B cell (primary cell): Measurements from ENCODE around the gene CFTR. TPM values are rescaled to one million over a fixed set of nuclear protein-coding genes. Genes with fewer than 3 reads are reported as not detected.

Experiments used
- ATAC-seq: fragments of 200-7000 bp; cut with Tn5 transposase; one replicate; pipeline ENCODE4 v1.10.0; 2021; ENCODE audit warnings: low read depth, mild to moderate bottlenecking, moderate number of reproducible peaks, moderate library complexity
- CTCF ChIA-PET: fragments of 350-600 bp; sonication (Branson Sonifier 250); formaldehyde crosslinking; loops from one replicate; lab custom pipeline; 2021; ENCODE audit warnings: antibody characterized with exemption, inconsistent platforms; lab: Charles Lee
- POLR2A ChIA-PET: fragments of 350-600 bp; sonication (Branson Sonifier 250); formaldehyde crosslinking; loops from one replicate; lab custom pipeline; 2021; ENCODE audit warnings: antibody characterized with exemption; lab: Charles Lee
- DNase-seq: peaks from one replicate; pipeline ENCODE4 v3.0.0; 2013
- H2AFZ ChIP-seq: 2 replicates; pipeline ENCODE4 v1.6.1; 2012; ENCODE audit warnings: mild to moderate bottlenecking, low read depth, low read length; ENCODE audit not compliant: insufficient read depth, poor library complexity, severe bottlenecking
- H3K27ac ChIP-seq, 2 donors: 1 replicate in 1 of 2; 2 replicates in 1 of 2; pipeline ENCODE4 v1.5.1; 2012 to 2013; ENCODE audit warnings: low read length in 2 of 2, mild to moderate bottlenecking in 2 of 2, moderate library complexity in 1 of 2
- H3K27me3 ChIP-seq, 4 experiments: fragments of 200-600 bp in 1 of 4; sonication (generic) in 1 of 4; replicated peaks in 1 of 4; 1 replicate in 2 of 4; 2 replicates in 2 of 4; pipeline versions ENCODE4 v1.6.1 to v1.7.0; 2013 to 2016; ENCODE audit warnings: low read length in 3 of 4, mild to moderate bottlenecking in 2 of 4, mixed read lengths in 1 of 4, moderate library complexity in 1 of 4; ENCODE audit not compliant: insufficient read depth in 4 of 4, control insufficient read depth in 3 of 4; ENCODE audit errors: control extremely low read depth in 1 of 4
- H3K36me3 ChIP-seq, 2 experiments: replicated peaks in 1 of 2; 1 replicate in 1 of 2; 2 replicates in 1 of 2; pipeline versions ENCODE4 v1.6.1 to v1.7.1; 2013; ENCODE audit warnings: low read length in 1 of 2; ENCODE audit not compliant: insufficient read depth in 2 of 2, control insufficient read depth in 1 of 2; ENCODE audit errors: control extremely low read depth in 1 of 2, extremely low read depth in 1 of 2
- H3K4me1 ChIP-seq, 2 donors: fragments of 200-600 bp in 1 of 2; sonication (generic) in 1 of 2; 1 replicate in 1 of 2; 2 replicates in 1 of 2; pipeline versions ENCODE4 v1.5.1 to v1.6.1; 2013 to 2017; ENCODE audit warnings: low read length in 2 of 2; ENCODE audit not compliant: control insufficient read depth in 2 of 2, insufficient read depth in 2 of 2
- H3K4me2 ChIP-seq: replicated peaks from 2 replicates; pipeline ENCODE3; 2012; ENCODE audit warnings: mild to moderate bottlenecking, low read depth, low read length; ENCODE audit not compliant: poor library complexity, severe bottlenecking
- H3K4me3 ChIP-seq, 5 experiments: fragments of 200-600 bp in 1 of 5; sonication (generic) in 1 of 5; 1 replicate in 3 of 5; 2 replicates in 2 of 5; pipeline versions ENCODE4 v1.5.1 to v1.7.0; 2011 to 2016; ENCODE audit warnings: low read length in 4 of 5, mild to moderate bottlenecking in 4 of 5, low read depth in 2 of 5, control low read depth in 1 of 5, moderate library complexity in 1 of 5; ENCODE audit not compliant: insufficient read depth in 1 of 5; ENCODE audit errors: control extremely low read depth in 1 of 5, extremely low read depth in 1 of 5
- H3K79me2 ChIP-seq: fragments of 200-600 bp; sonication (generic); one replicate; pipeline ENCODE4 v1.6.0; 2016; ENCODE audit warnings: low read length; ENCODE audit not compliant: control insufficient read depth, insufficient read depth
- H3K9ac ChIP-seq: fragments of 200-600 bp; sonication (generic); 2 replicates; pipeline ENCODE4 v1.6.1; 2017; ENCODE audit warnings: mild to moderate bottlenecking, low read length, moderate library complexity
- H3K9me3 ChIP-seq, 3 donors: one replicate each; pipeline versions ENCODE4 v1.6.1 to v1.7.1; 2013; ENCODE audit warnings: low read length in 2 of 3; ENCODE audit not compliant: control insufficient read depth in 2 of 3, insufficient read depth in 1 of 3; ENCODE audit errors: control extremely low read depth in 1 of 3
- H4K20me1 ChIP-seq: 2 replicates; pipeline ENCODE4 v1.6.0; 2012; ENCODE audit warnings: mild to moderate bottlenecking, low read length; ENCODE audit not compliant: insufficient read depth, control insufficient read depth, poor library complexity, severe bottlenecking
- H3K27ac Mint-ChIP-seq: one replicate; pipeline ENCODE4 v1.8.0; 2021; ENCODE audit warnings: mixed read lengths
- H3K27me3 Mint-ChIP-seq: one replicate; pipeline ENCODE4 v1.8.0; 2021; ENCODE audit warnings: mixed read lengths
- H3K4me1 Mint-ChIP-seq: one replicate; pipeline ENCODE4 v1.8.0; 2021; ENCODE audit warnings: mixed read lengths
- H3K4me3 Mint-ChIP-seq: one replicate; pipeline ENCODE4 v1.8.0; 2021; ENCODE audit warnings: mixed read lengths
- H3K9me3 Mint-ChIP-seq: one replicate; pipeline ENCODE4 v1.8.0; 2022; ENCODE audit warnings: mixed read lengths; ENCODE audit not compliant: insufficient read depth
- CTCF ChIP-seq: fragments of 200-600 bp; IDR thresholded peaks from one replicate; pipeline ENCODE4 v1.8.0; 2022; ENCODE audit warnings: antibody characterized with exemption, mild to moderate bottlenecking
- EZH2 ChIP-seq: IDR thresholded peaks from 2 replicates; pipeline ENCODE4 v1.6.1; 2012; ENCODE audit warnings: borderline replicate concordance, low read depth, mild to moderate bottlenecking, moderate library complexity, low read length; ENCODE audit not compliant: insufficient read depth, poor library complexity, severe bottlenecking
- intact Hi-C: fragments of 100-400 bp; cut with micrococcal nuclease; formaldehyde crosslinking; loops from one replicate; pipeline ENCODE4 v1.10.0; 2022
- polyA plus RNA-seq: library from polyadenylated mRNA; depleted of rRNA; stranded (reverse); fragments of >200 nt; gene quantifications from 2 replicates; pipeline ENCODE4 v1.2.3, GENCODE V29; 2012
- total RNA-seq, 2 donors: library from RNA; stranded (reverse); fragments of 120-200 nt in 1 of 2; gene quantifications; 1 replicate in 1 of 2; 2 replicates in 1 of 2; pipeline versions ENCODE4 v1.2.3 to v1.2.4, GENCODE V29; 2013 to 2022

Gene CFTR
- total and polyA plus RNA-seq, 2 donors (not counting 1 experiment from before 2014, with no cell fraction given), result not detected

GRCh38 chr7:117530390-117530789, 50.6 kb downstream of the CFTR start:
- H4K20me1 ChIP-seq, result no peaks in the 10 kb centered on the region

More at GRCh38 chr7:117530390-117530789, 50.6 kb downstream of the CFTR start:
- no peaks in the 10 kb centered on the region for H3K36me3 ChIP-seq
- H3K79me2 ChIP-seq, result no peaks in the 10 kb centered on the region
- H2AFZ ChIP-seq, result no peak overlapping the region
- DNase-seq, result no peak
- TF ChIP-seq EZH2 (no peak), CTCF (no peak)
- H3K27ac ChIP-seq, result no peak overlapping the region
- H3K9ac ChIP-seq, result no peak overlapping the region
- no peaks in the 10 kb centered on the region for H3K4me1 ChIP-seq
- POLR2A ChIA-PET, result no interaction called here
- intact Hi-C loops, result loop anchor here (5.0 kb wide), 1 partner anchor 1868 kb away; no protein-coding TSS in a partner anchor
- H3K4me3 ChIP-seq, result no peak overlapping the region
- H3K4me1 Mint-ChIP-seq, result no peaks in the 10 kb centered on the region
- no peaks in the 10 kb centered on the region for H3K9me3 ChIP-seq
- CTCF ChIA-PET, result no interaction called here
- no peaks in the 10 kb centered on the region for H3K27me3 ChIP-seq
- no peak overlapping the region for H3K27ac Mint-ChIP-seq
- H3K27me3 Mint-ChIP-seq, result no peaks in the 10 kb centered on the region
- ATAC-seq, result no peak
- H3K4me2 ChIP-seq, result no peak overlapping the region
- H3K4me3 Mint-ChIP-seq, result no peak overlapping the region
- no peaks in the 10 kb centered on the region for H3K9me3 Mint-ChIP-seq
